ENCODE measurements around the gene ADCY4. TPM values are rescaled to one million over a fixed set of nuclear protein-coding genes. Genes with fewer than 3 reads are reported as not detected.

ADCY4 gene
- total RNA-seq (1 to 10 TPM; 3.5 to 9.0 TPM), polyA plus RNA-seq (ENCODE audit: insufficient read length in 2 of 2) (10 to 100 TPM; 11.9 to 16.0 TPM)
- long read RNA-seq, donor 1, partial matches to known transcripts = 0 of 1 reads
- long read RNA-seq, donor 1, other reads (novel, unspliced or antisense) = 0 of 1 reads
- long read RNA-seq, donor 2, partial matches to known transcripts = 0 of 1 reads
- long read RNA-seq, donor 2, other reads (novel, unspliced or antisense) = 0 of 1 reads
- long read RNA-seq, donor 3, partial matches to known transcripts = 0 of 1 reads
- long read RNA-seq, donor 3, other reads (novel, unspliced or antisense) = 0 of 1 reads
- long read RNA-seq, donor 4, partial matches to known transcripts = 0 of 2 reads
- long read RNA-seq, donor 4, other reads (novel, unspliced or antisense) = 0 of 2 reads

DNA sequence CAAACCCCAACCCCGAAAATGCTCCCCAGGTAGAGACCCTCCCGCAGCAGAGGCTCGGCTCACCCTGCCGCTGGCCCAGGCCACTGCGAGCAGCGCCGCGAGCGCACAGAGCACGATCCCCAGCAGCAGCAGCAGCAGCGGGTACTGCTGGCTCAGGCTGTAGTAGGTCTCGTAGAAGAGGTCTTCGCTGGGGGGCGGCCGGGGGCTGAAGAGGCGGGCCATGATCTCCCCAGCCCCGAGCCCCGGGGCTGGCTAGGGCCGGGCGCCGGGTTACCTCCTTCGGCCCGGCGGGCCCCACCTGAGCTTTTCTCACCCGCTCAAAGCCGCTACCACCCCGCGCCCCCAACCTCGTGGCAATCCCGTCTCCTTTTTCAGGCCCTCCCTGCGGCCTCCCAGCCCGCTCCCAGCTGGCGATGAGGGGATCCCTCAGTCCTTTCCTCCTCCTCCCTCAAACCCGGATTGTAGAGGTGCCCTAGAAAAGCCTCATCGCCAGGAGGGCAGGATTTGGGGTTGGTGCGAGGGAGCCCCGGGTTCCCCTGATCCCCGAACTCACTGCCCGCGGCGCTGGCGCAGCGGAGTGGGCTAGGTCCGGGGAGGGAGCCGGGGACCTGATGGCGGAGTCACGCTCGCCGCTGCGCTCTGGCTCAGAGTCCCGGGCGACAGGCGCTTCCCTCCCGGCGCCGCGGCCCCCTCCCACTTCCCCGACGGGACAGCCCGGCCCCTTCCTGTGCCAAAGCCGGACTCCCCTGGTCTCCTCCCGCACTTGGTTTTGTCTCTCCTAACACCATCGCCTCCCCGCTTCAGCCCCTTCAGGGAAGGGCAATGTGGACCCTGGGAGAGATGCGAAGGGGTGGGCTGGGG is at the start of gene ADCY4:
ADCY4 (minus strand) TSS at position 641 of the 861 bp plus-strand sequence; CDS start at position 222, 419 bp downstream.
- Histone ChIP-seq H3K9me3 (ENCODE audit: control insufficient read depth, insufficient read depth, low read length) (no peaks in the 10 kb centered on the region), H3K4me1 (ENCODE audit: control insufficient read depth, insufficient read depth, low read length) (peaks cover 52% of the 10 kb centered on the region), H3K4me3 (ENCODE audit: low read depth, low read length) (peak within 1 kb of the TSS; percentile 22), H3K27me3 (ENCODE audit: control insufficient read depth, insufficient read depth, low read length) (peaks cover 86% of the 10 kb centered on the region), H3K36me3 (ENCODE audit: control insufficient read depth, insufficient read depth, low read length) (no peaks in the 10 kb centered on the region), H3K27ac (ENCODE audit: low read depth, low read length) (peak within 1 kb of the TSS; percentile 11)
- DNase-seq (ENCODE audit: low read depth in 4 of 6, low spot score in 6 of 6) = no peak
- 1% methylated on average over 57 of the region's 65 CpGs for WGBS (ENCODE audit: insufficient coverage)

DNA sequence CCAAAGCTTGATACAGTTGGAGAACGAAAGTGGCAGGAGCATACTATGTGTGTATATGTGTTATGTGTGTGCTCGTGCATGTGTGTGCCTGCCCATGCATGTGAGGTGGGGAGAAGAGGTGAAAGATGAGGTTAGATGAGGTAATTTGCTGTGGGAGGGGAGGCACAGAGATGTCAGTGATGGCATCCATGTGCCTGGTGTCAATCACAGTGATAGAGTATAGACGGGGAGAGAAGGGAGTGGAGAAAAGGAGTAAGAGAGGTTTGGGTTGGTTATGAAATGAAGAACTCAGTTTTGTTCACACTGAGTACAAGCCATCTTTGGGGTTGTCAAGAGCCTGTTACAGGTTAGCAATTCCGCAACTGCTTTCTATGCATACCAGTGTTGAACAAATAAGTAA is 49.3 kb upstream of the ADCY4 start:
- Histone ChIP-seq H3K27ac (ENCODE audit: low read depth, low read length) (no peak overlapping the region), H3K4me1 (ENCODE audit: control insufficient read depth, insufficient read depth, low read length) (no peaks in the 10 kb centered on the region), H3K27me3 (ENCODE audit: control insufficient read depth, insufficient read depth, low read length) (no peaks in the 10 kb centered on the region), H3K9me3 (ENCODE audit: control insufficient read depth, insufficient read depth, low read length) (no peaks in the 10 kb centered on the region), H3K4me3 (ENCODE audit: low read depth, low read length) (no peak overlapping the region), H3K36me3 (ENCODE audit: control insufficient read depth, insufficient read depth, low read length) (no peaks in the 10 kb centered on the region)
- DNase-seq (ENCODE audit: low read depth in 4 of 6, low spot score in 6 of 6) = no peak
- 93% methylated on average over 4 of the region's 4 CpGs for WGBS (ENCODE audit: insufficient coverage)

DNA sequence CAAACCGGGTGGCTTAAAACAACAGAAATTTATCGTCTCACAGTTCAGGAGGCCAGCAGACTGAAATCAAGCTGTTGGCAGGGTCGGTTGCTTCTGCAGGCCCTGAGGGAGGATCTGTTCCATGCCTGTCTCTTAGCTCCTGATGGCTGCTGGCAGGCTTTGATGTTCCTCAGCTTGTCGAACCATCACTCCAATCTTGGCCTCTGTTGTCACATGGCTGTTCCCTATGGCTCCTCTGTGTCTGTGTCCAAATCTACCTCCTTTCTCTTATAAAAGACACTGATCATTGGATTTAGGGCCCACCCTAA is 47.1 kb upstream of the ADCY4 start:
- Histone ChIP-seq H3K9me3 (ENCODE audit: control insufficient read depth, insufficient read depth, low read length) (no peaks in the 10 kb centered on the region), H3K4me1 (ENCODE audit: control insufficient read depth, insufficient read depth, low read length) (no peaks in the 10 kb centered on the region), H3K4me3 (ENCODE audit: low read depth, low read length) (no peak overlapping the region), H3K27me3 (ENCODE audit: control insufficient read depth, insufficient read depth, low read length) (no peaks in the 10 kb centered on the region), H3K27ac (ENCODE audit: low read depth, low read length) (no peak overlapping the region), H3K36me3 (ENCODE audit: control insufficient read depth, insufficient read depth, low read length) (peaks cover 5% of the 10 kb centered on the region)
- DNase-seq (ENCODE audit: low read depth in 4 of 6, low spot score in 6 of 6) = no peak
- 80% methylated on average over 4 of the region's 4 CpGs for WGBS (ENCODE audit: insufficient coverage)

DNA sequence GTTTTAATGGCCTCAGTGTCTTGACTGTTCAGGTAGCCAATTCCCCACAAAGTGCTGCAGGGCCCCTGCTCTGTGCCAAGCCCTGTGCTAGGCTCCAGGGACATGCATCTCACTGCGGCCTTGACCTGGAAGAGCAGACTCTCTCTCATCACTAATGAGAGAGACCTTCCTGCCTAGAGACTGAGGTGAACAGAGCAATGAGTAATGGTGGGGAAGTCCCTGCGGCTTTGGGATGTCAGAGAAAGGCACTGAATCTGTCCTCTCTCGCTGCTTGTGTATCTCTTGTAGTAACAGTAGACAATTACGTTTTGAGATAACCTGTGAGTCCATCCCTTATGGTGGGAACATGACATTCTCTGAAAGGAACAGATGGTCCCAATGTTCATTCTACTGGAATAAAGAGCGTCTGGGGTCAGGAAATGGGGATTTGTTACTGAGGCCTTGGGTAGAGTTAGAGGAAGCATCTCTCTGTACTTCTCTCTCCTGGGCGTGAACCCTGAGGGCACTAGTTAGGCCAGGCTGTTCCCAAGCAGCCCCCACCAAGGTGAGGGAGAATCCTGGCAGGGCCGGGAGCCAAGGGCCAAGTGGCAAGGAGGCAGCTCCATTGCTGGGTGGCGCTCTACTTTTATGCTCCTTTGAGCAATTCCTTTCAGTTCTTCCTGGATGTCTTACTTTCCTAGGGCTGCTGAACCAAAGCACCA is 46.6 kb upstream of the ADCY4 start:
- Histone ChIP-seq H3K27me3 (ENCODE audit: control insufficient read depth, insufficient read depth, low read length) (no peaks in the 10 kb centered on the region), H3K27ac (ENCODE audit: low read depth, low read length) (no peak overlapping the region), H3K36me3 (ENCODE audit: control insufficient read depth, insufficient read depth, low read length) (peaks cover 5% of the 10 kb centered on the region), H3K4me3 (ENCODE audit: low read depth, low read length) (no peak overlapping the region), H3K4me1 (ENCODE audit: control insufficient read depth, insufficient read depth, low read length) (no peaks in the 10 kb centered on the region), H3K9me3 (ENCODE audit: control insufficient read depth, insufficient read depth, low read length) (no peaks in the 10 kb centered on the region)
- no peak for DNase-seq (ENCODE audit: low read depth in 4 of 6, low spot score in 6 of 6)
- 93% methylated on average over 7 of the region's 8 CpGs for WGBS (ENCODE audit: insufficient coverage)

DNA sequence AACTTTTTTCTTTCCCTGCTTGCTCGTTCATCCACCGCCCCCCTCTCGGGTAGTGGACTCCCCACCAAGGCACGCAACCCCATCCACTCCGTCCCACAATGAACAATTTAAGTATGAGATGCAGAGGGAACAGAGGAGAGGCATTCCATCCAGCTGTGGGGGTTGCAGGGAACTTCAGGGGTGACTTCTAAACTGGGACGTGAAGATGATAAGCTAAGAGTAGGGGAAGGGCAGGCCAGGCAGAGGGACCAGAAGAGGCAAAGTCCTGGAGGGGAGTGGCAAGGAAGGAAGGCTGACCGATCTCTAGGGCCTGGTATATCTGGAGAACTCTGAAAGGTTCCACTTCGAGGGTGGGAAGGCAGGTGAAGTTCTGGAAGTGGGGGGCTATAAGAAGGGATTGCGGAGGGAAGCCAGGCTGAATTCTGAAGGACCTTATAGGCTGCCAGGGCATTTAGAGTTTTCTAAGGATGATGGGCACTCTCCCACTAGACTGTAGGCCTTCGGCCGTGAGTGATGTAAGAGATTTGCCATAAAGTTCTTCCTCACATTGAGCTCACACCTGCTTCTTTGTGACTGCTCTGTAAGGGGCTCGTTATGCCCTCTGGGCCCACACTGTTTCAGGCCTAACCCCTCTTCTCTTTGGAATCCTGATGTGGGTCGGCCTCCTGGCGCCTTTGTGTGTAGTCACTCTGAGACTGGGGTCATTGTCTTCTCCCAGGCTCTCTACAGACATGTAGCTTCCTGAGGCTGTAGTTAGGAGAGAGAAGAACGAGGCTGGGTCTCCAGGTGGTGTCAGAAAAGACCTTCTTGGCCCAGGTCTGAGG is 45.2 kb upstream of the ADCY4 start:
- Histone ChIP-seq H3K27ac (ENCODE audit: low read depth, low read length) (no peak overlapping the region), H3K4me3 (ENCODE audit: low read depth, low read length) (no peak overlapping the region), H3K27me3 (ENCODE audit: control insufficient read depth, insufficient read depth, low read length) (no peaks in the 10 kb centered on the region), H3K36me3 (ENCODE audit: control insufficient read depth, insufficient read depth, low read length) (peaks cover 11% of the 10 kb centered on the region), H3K4me1 (ENCODE audit: control insufficient read depth, insufficient read depth, low read length) (no peaks in the 10 kb centered on the region), H3K9me3 (ENCODE audit: control insufficient read depth, insufficient read depth, low read length) (no peaks in the 10 kb centered on the region)
- no peak for DNase-seq (ENCODE audit: low read depth in 4 of 6, low spot score in 6 of 6)
- 65% methylated on average over 9 of the region's 15 CpGs for WGBS (ENCODE audit: insufficient coverage)

- 73% methylated on average over 7 of the region's 7 CpGs for WGBS (ENCODE audit: insufficient coverage)
- no peak for DNase-seq (ENCODE audit: low read depth in 4 of 6, low spot score in 6 of 6)
- peaks cover 11% of the 10 kb centered on the region for H3K36me3 ChIP-seq (ENCODE audit: control insufficient read depth, insufficient read depth, low read length)
Observed at GRCh38 chr14:24378981-24379906, 44.4 kb upstream of the ADCY4 start.

DNA sequence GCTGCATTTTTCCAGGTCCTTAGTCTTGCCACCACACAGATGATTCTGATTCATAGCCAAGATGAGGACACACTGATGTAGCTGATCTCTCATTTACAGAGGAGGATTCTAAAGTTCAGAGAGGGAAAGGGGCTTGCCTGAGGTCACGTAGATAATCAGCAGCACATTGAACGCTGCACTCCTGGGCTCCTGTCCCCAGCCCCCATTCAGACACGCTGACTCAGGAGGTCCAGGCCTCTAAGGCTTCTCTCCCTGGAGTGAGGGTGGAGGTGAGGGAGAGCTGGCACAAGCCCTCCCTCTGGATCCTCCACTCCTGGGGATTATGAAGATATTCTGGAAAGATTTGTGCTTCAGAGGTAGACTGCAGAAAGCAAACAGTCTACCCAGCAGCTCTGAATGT is 43.5 kb upstream of the ADCY4 start:
- no CpG with 5 or more reads among the region's 3 CpGs for WGBS (ENCODE audit: insufficient coverage)
- Histone ChIP-seq H3K27me3 (ENCODE audit: control insufficient read depth, insufficient read depth, low read length) (no peaks in the 10 kb centered on the region), H3K36me3 (ENCODE audit: control insufficient read depth, insufficient read depth, low read length) (peaks cover 16% of the 10 kb centered on the region), H3K27ac (ENCODE audit: low read depth, low read length) (no peak overlapping the region), H3K9me3 (ENCODE audit: control insufficient read depth, insufficient read depth, low read length) (no peaks in the 10 kb centered on the region), H3K4me1 (ENCODE audit: control insufficient read depth, insufficient read depth, low read length) (no peaks in the 10 kb centered on the region), H3K4me3 (ENCODE audit: low read depth, low read length) (no peak overlapping the region)
- DNase-seq (ENCODE audit: low read depth in 4 of 6, low spot score in 6 of 6) = no peak

More at GRCh38 chr14:24378981-24379906, 44.4 kb upstream of the ADCY4 start:
- Histone ChIP-seq H3K27me3 (ENCODE audit: control insufficient read depth, insufficient read depth, low read length) (no peaks in the 10 kb centered on the region), H3K9me3 (ENCODE audit: control insufficient read depth, insufficient read depth, low read length) (no peaks in the 10 kb centered on the region), H3K27ac (ENCODE audit: low read depth, low read length) (no peak overlapping the region), H3K4me1 (ENCODE audit: control insufficient read depth, insufficient read depth, low read length) (no peaks in the 10 kb centered on the region), H3K4me3 (ENCODE audit: low read depth, low read length) (no peak overlapping the region)

DNA sequence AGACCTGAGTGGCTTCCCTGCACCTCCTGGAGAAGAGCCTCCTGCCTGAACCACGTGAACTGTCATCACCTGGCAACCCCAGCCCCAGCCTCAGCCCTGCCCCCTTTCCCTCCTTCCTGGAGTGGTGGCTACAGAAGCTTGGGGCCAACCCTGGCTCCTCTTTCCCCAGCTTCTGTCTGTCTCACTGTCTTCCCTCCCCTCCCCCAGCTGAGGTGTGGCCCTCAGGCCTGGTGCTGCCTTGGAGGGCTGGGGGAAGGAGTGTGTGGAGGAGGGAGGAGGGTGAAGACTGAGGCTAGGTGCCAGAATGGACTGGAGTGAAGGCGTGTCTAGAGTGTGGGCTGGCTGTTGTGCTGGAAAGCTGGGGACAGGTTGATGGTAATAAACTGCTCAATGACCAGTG is 42.8 kb upstream of the ADCY4 start:
- DNase-seq (ENCODE audit: low read depth in 4 of 6, low spot score in 6 of 6) = no peak
- H3K4me3 ChIP-seq (ENCODE audit: low read depth, low read length) = no peak overlapping the region
- peaks cover 16% of the 10 kb centered on the region for H3K36me3 ChIP-seq (ENCODE audit: control insufficient read depth, insufficient read depth, low read length)
- 89% methylated on average over 2 of the region's 2 CpGs for WGBS (ENCODE audit: insufficient coverage)
- H3K4me1 ChIP-seq (ENCODE audit: control insufficient read depth, insufficient read depth, low read length) = peaks cover under 1% of the 10 kb centered on the region
- no peaks in the 10 kb centered on the region for H3K9me3 ChIP-seq (ENCODE audit: control insufficient read depth, insufficient read depth, low read length)
- no peaks in the 10 kb centered on the region for H3K27me3 ChIP-seq (ENCODE audit: control insufficient read depth, insufficient read depth, low read length)
- no peak overlapping the region for H3K27ac ChIP-seq (ENCODE audit: low read depth, low read length)

All from spinal cord (tissue), 10 donors.